Measurements from ENCODE around the gene BOC. TPM values are rescaled to one million over a fixed set of nuclear protein-coding genes. Genes with fewer than 3 reads are reported as not detected.

BOC gene
- total RNA-seq, 1 donor from 2014 or later: 22.4 TPM

DNA sequence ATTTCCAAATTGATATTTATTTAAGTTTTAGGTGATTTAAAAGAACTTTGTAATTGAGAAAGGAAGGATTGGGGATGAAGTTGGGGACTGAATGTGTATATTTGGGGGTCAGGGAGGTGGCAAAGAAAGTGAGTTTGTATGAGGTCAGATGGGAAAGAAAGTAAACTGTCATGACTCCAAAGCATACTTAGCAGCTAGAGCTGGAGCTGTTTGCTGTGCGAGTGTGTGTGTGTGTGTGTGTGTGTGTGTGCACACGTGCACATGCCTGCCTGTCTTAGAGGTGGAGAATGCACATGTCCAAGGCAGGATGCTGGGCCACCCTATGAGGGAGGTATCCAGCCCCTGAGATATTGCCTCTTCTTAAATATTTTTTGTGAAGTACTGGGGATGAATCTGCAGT is 21.0 kb downstream of the BOC start:
- DNase-seq (ENCODE audit: extremely low spot score, unreplicated experiment): no peak
- no peaks in the 10 kb centered on the region for H3K9me3 Mint-ChIP-seq (ENCODE audit: unreplicated experiment)
- peak overlapping the region; percentile 35 for H3K27ac Mint-ChIP-seq (ENCODE audit: unreplicated experiment)
- TF ChIP-seq, protein P1, sequence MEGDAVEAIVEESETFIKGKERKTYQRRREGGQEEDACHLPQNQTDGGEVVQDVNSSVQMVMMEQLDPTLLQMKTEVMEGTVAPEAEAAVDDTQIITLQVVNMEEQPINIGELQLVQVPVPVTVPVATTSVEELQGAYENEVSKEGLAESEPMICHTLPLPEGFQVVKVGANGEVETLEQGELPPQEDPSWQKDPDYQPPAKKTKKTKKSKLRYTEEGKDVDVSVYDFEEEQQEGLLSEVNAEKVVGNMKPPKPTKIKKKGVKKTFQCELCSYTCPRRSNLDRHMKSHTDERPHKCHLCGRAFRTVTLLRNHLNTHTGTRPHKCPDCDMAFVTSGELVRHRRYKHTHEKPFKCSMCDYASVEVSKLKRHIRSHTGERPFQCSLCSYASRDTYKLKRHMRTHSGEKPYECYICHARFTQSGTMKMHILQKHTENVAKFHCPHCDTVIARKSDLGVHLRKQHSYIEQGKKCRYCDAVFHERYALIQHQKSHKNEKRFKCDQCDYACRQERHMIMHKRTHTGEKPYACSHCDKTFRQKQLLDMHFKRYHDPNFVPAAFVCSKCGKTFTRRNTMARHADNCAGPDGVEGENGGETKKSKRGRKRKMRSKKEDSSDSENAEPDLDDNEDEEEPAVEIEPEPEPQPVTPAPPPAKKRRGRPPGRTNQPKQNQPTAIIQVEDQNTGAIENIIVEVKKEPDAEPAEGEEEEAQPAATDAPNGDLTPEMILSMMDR (IDR thresholded peaks at IDR 0.05): no peak
- no peak overlapping the region for H3K4me3 Mint-ChIP-seq (ENCODE audit: unreplicated experiment)
- peaks cover 45% of the 10 kb centered on the region for H3K4me1 Mint-ChIP-seq (ENCODE audit: unreplicated experiment)
- H3K36me3 Mint-ChIP-seq (ENCODE audit: unreplicated experiment): no peaks in the 10 kb centered on the region
- H3K27me3 Mint-ChIP-seq (ENCODE audit: unreplicated experiment): no peaks in the 10 kb centered on the region

DNA sequence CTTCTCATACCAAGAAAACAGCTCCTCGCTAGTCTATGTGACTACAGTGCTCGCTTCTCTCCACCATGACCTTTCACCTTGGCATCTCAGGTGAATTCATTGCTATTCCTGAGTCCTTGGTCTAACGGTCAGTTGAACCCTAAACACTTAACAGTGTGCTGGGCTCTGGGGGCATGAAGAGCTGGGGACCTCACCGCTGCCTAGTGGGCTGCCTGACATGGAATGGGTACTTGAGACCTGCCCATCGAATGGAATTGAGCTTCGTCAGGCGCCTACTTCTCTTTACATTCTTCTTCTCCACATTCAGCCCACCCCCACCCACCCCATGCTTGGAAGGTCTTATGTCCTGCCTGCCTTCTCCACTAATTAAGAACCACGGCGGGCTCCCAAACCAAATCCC is 22.1 kb downstream of the BOC start:
- Mint-ChIP-seq H3K9me3 (ENCODE audit: unreplicated experiment) (no peaks in the 10 kb centered on the region), H3K36me3 (ENCODE audit: unreplicated experiment) (no peaks in the 10 kb centered on the region), H3K4me1 (ENCODE audit: unreplicated experiment) (peaks cover 40% of the 10 kb centered on the region), H3K27me3 (ENCODE audit: unreplicated experiment) (no peaks in the 10 kb centered on the region), H3K27ac (ENCODE audit: unreplicated experiment) (no peak overlapping the region), H3K4me3 (ENCODE audit: unreplicated experiment) (no peak overlapping the region)
- DNase-seq (ENCODE audit: extremely low spot score, unreplicated experiment): no peak
- TF ChIP-seq, protein P1 (IDR thresholded peaks at IDR 0.05): no peak

DNA sequence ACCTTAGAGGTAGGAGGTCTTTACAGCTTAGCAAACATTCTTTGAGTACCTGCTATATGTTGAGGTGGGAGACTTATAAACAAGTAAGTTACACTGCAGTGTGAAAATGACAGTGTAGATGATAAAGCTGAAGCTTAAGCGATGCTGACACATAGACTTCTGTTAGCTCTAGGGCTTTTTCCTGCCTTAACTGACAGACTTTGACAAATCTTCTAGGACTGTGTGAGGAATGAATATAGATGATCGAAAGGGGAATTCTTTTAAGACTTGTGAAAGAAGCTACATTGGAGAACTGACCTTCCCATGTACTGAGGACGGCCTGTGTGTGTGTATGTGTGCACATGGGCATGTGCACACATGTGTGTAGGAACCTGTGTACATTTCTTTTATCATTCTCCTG is 22.7 kb downstream of the BOC start:
- H3K4me3 Mint-ChIP-seq (ENCODE audit: unreplicated experiment): no peak overlapping the region
- peak overlapping the region; percentile 84 for H3K27ac Mint-ChIP-seq (ENCODE audit: unreplicated experiment)
- H3K9me3 Mint-ChIP-seq (ENCODE audit: unreplicated experiment): no peaks in the 10 kb centered on the region
- H3K36me3 Mint-ChIP-seq (ENCODE audit: unreplicated experiment): peaks cover under 1% of the 10 kb centered on the region
- H3K4me1 Mint-ChIP-seq (ENCODE audit: unreplicated experiment): peaks cover 37% of the 10 kb centered on the region
- DNase-seq (ENCODE audit: extremely low spot score, unreplicated experiment): no peak
- H3K27me3 Mint-ChIP-seq (ENCODE audit: unreplicated experiment): no peaks in the 10 kb centered on the region
- TF ChIP-seq, protein P1 (IDR thresholded peaks at IDR 0.05): no peak

DNA sequence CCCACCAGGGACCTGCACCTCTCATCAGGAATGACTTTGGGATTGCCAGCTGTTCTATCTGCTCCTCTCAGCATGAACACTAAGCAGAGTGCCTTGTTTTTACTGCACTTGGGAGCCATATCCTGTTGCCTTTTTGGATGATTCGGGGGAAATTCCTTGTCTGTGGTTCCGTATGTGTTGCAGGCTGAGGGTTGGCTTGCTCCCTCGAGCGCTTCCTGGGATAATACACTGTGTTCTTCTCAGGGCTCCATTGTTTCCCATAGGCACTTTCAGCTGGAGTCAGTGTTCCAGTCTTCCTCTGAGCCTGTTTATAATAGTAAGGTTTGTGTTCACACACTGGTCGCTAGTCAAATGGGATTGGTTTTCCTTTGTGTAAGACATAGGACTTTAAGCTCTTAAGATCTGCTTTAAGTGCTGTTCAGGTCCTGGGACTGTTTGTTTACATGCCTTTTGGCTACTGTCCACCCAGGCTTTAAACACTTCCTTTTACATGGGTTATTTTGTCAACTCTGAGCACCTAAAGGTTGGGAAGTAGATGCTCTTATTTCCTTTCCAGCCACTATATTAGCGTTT is 23.4 kb downstream of the BOC start:
- TF ChIP-seq, protein P1 (IDR thresholded peaks at IDR 0.05): no peak
- H3K27me3 Mint-ChIP-seq (ENCODE audit: unreplicated experiment): no peaks in the 10 kb centered on the region
- DNase-seq (ENCODE audit: extremely low spot score, unreplicated experiment): no peak
- H3K4me1 Mint-ChIP-seq (ENCODE audit: unreplicated experiment): peaks cover 37% of the 10 kb centered on the region
- H3K9me3 Mint-ChIP-seq (ENCODE audit: unreplicated experiment): no peaks in the 10 kb centered on the region
- no peak overlapping the region for H3K4me3 Mint-ChIP-seq (ENCODE audit: unreplicated experiment)
- H3K27ac Mint-ChIP-seq (ENCODE audit: unreplicated experiment): peak overlapping the region; percentile 84
- peaks cover 2% of the 10 kb centered on the region for H3K36me3 Mint-ChIP-seq (ENCODE audit: unreplicated experiment)

DNA sequence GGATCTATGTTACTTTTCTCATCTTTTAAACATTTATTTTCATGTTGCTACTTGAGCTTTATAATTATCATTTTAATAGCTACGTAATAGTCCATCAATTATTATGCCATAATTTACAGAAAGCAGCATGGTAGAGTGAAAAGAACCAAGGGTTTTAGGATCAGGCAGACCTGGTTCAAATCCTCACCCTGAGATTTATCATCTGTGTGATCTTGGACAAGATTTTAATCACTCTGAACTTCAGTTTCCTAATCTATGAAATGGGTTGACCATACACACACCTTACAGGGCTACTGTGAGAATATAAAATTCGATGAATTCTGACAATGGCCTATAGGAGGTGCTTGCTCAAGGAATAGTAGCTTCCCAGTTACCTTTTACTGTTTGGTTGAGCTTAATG is 27.1 kb downstream of the BOC start:
- Mint-ChIP-seq H3K9me3 (ENCODE audit: unreplicated experiment) (no peaks in the 10 kb centered on the region), H3K27me3 (ENCODE audit: unreplicated experiment) (no peaks in the 10 kb centered on the region), H3K4me1 (ENCODE audit: unreplicated experiment) (peaks cover 49% of the 10 kb centered on the region), H3K4me3 (ENCODE audit: unreplicated experiment) (no peak overlapping the region), H3K27ac (ENCODE audit: unreplicated experiment) (no peak overlapping the region), H3K36me3 (ENCODE audit: unreplicated experiment) (peaks cover 2% of the 10 kb centered on the region)
- no peak for DNase-seq (ENCODE audit: extremely low spot score, unreplicated experiment)
- TF ChIP-seq, protein P1 (IDR thresholded peaks at IDR 0.05): no peak

Measured in osteocyte (in vitro differentiated cells).